Uterus (tissue), 4 donors: ENCODE measurements around the gene PIN1. TPM values are rescaled to one million over a fixed set of nuclear protein-coding genes. Genes with fewer than 3 reads are reported as not detected.

Source experiments
- DNase-seq, 2 donors: peaks; one replicate each; pipeline ENCODE4 v3.0.0-alpha.2; 2019 to 2020
- H3K27ac ChIP-seq, 2 donors: fragments of 200-600 bp; sonication (generic); 1 replicate in 1 of 2; 2 replicates in 1 of 2; pipeline ENCODE4 v1.5.1; 2016 to 2018
- H3K27me3 ChIP-seq, 2 donors: fragments of 200-600 bp; sonication (generic); one replicate each; pipeline ENCODE4 v1.5.1; 2018 to 2019; ENCODE audit warnings: control low read depth in 1 of 2
- H3K36me3 ChIP-seq, 2 donors: fragments of 200-600 bp; sonication (generic); one replicate each; pipeline ENCODE4 v1.5.1; 2019; ENCODE audit warnings: control low read depth in 1 of 2
- H3K4me1 ChIP-seq, 2 donors: fragments of 200-600 bp; sonication (generic); one replicate each; pipeline ENCODE4 v1.5.1; 2018 to 2019; ENCODE audit warnings: control low read depth in 1 of 2
- H3K4me3 ChIP-seq, 2 donors: fragments of 200-600 bp; sonication (generic); 1 replicate in 1 of 2; 2 replicates in 1 of 2; pipeline ENCODE4 v1.5.1; 2018 to 2019; ENCODE audit warnings: mild to moderate bottlenecking in 1 of 2
- H3K9me3 ChIP-seq, 2 donors: fragments of 200-600 bp; sonication (generic); one replicate each; pipeline ENCODE4 v1.5.1; 2019; ENCODE audit warnings: control low read depth in 1 of 2
- CTCF ChIP-seq, 4 experiments: fragments of 200-600 bp in 2 of 4; fragments of 450-650 bp in 2 of 4; sonication (generic) in 2 of 4; IDR thresholded peaks; one replicate each; pipeline ENCODE4 v1.5.1; 2016 to 2019; ENCODE audit warnings: antibody characterized with exemption in 4 of 4, mild to moderate bottlenecking in 2 of 4, moderate library complexity in 1 of 4
- POLR2A ChIP-seq, 2 donors: fragments of 450-650 bp; IDR thresholded peaks; one replicate each; pipeline ENCODE4 v1.6.1; 2016; ENCODE audit warnings: antibody characterized with exemption in 2 of 2, mild to moderate bottlenecking in 1 of 2, moderate library complexity in 1 of 2
- intact Hi-C: fragments of 100-400 bp; cut with DNase I; formaldehyde crosslinking; loops from one replicate; pipeline ENCODE4 v1.15.1; 2023; ENCODE audit warnings: low total_unique reads
- total RNA-seq, 4 donors: library from RNA; depleted of rRNA in 3 of 4; stranded (reverse); fragments of >200 nt in 3 of 4; gene quantifications; one replicate each; pipeline versions ENCODE4 v1.1.0 to v1.2.4, GENCODE V29; 2014 to 2023
- donor health status: DM: yes; HTN: yes; CAD: no.

The PIN1 gene
- total RNA-seq, 4 donors from 2014 or later, result 36.5 to 85.3 (median 56.9) TPM

DNA sequence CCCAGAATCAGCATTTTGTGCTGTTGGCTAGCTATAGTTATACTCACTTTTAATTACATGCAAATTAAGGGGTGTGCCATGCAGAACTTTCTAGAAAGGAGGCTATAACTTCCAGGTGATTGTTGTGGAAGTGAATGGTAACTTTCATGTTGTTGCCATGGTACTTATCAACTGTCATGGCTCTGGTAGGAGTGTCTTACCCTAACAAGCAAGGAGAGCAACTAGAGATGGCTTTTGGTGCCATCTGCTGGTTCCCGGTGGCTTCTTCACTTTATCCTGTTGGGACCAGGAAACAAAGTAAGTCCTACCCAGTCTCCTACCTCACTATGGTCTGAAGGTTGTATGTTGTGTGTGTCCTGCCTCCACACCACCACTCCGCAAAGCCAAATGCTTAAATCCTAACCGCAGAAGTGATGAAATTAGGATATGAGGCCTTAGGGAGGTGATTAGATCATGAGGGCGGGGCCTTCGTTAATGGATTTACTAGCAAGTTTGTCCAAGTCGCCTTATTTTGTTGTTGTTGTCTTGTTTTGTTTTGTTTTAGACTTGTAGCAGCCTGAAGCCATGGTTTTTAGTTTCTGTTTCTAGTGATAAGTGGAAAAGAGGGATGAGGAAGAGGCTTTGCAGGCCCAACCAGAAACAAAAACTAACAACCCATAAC, 38.9 kb upstream of the PIN1 start:
- no peak overlapping the region for H3K4me3 ChIP-seq
- H3K36me3 ChIP-seq, result no peaks in the 10 kb centered on the region
- no peaks in the 10 kb centered on the region for H3K9me3 ChIP-seq
- H3K27me3 ChIP-seq, result no peaks in the 10 kb centered on the region
- intact Hi-C loops, result loop anchor here (5.0 to 10.0 kb wide), 2 partner anchors 169 to 481 kb away; no protein-coding TSS in a partner anchor
- DNase-seq, result peak; percentile 82 to 86
- no peak overlapping the region for H3K27ac ChIP-seq
- TF ChIP-seq CTCF (IDR thresholded peaks at IDR 0.05) (peak; percentile 73 to 91 (median 80)), POLR2A (IDR thresholded peaks at IDR 0.05) (no peak)
- no peaks in the 10 kb centered on the region for H3K4me1 ChIP-seq

DNA sequence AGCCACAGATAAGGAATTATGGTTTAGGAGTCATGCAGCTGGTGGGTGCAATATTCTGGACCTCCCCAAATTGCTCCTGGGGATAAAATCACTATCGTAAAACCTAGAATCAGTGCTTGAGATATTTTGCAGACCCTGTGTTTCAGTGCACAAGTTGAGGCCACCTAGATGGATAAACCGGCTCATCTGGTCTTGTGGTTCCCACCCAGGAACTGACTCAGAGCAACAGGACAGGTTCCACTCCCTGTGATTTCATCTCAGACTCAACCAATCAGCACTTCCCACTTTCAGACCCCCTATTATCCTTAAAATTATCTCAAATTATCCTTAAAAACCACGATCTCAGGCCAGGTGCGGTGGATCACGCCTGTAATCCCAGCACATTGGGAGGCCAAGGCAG, 37.2 kb upstream of the PIN1 start:
- no peaks in the 10 kb centered on the region for H3K9me3 ChIP-seq
- H3K27me3 ChIP-seq, result no peaks in the 10 kb centered on the region
- intact Hi-C loops, result loop anchor here (5.0 to 10.0 kb wide), 2 partner anchors 171 to 483 kb away; no protein-coding TSS in a partner anchor
- no peak overlapping the region for H3K4me3 ChIP-seq
- no peak for DNase-seq
- TF ChIP-seq CTCF (IDR thresholded peaks at IDR 0.05), result no peak
- TF ChIP-seq POLR2A (IDR thresholded peaks at IDR 0.05), result no peak
- no peaks in the 10 kb centered on the region for H3K4me1 ChIP-seq
- no peaks in the 10 kb centered on the region for H3K36me3 ChIP-seq
- H3K27ac ChIP-seq, result no peak overlapping the region

DNA sequence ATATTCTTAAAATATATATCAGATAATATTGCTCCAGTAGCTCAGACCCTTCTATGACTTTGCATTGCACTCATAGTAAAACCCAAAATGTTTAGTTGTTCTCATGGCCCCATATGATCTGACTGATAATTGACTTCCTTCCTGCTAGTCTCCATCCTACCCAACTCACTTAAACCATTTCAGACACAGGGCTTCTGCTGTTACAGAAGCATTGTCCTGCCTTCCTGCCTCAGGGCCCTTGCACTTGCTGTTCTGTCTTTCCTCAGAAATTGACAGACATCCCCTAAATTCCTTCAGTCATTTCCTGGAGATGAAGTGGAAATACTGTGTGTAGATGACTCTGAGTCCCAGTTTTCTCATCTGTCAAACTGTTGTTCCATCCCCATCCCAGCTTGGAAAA, 36.0 kb upstream of the PIN1 start:
- Histone ChIP-seq H3K27me3 (no peaks in the 10 kb centered on the region), H3K36me3 (no peaks in the 10 kb centered on the region), H3K9me3 (no peaks in the 10 kb centered on the region), H3K27ac (no peak overlapping the region), H3K4me1 (no peaks in the 10 kb centered on the region), H3K4me3 (no peak overlapping the region)
- intact Hi-C loops, result loop anchor here (5.0 to 10.0 kb wide), 2 partner anchors 172 to 484 kb away; no protein-coding TSS in a partner anchor
- TF ChIP-seq CTCF (IDR thresholded peaks at IDR 0.05), result no peak
- DNase-seq, result no peak

DNA sequence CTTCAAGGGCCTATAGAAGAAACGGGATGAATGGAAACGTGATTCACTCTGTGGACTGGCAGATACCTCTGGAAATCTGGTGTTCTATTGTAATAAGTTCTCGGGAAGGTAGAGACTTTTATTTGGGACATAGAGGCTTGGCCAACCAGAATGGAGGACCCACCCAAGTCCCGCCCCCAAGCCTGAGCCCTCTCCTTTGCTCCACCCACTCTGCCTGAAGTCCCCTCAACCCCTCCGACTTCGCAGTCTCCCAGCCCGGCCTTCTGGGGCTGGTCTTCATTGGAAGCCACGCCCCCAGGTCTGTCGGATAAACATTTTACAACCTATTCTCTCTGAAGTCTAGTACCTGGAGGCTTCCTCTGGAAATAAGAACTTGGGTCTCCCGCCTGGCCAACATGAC, 33.1 kb upstream of the PIN1 start:
- no peak overlapping the region for H3K27ac ChIP-seq
- no peak overlapping the region for H3K4me3 ChIP-seq
- no peak for DNase-seq
- no peaks in the 10 kb centered on the region for H3K36me3 ChIP-seq
- TF ChIP-seq POLR2A (IDR thresholded peaks at IDR 0.05) (no peak), CTCF (IDR thresholded peaks at IDR 0.05) (no peak)
- H3K27me3 ChIP-seq, result no peaks in the 10 kb centered on the region
- H3K9me3 ChIP-seq, result no peaks in the 10 kb centered on the region
- intact Hi-C loops, result no loop called here
- H3K4me1 ChIP-seq, result no peaks in the 10 kb centered on the region

DNA sequence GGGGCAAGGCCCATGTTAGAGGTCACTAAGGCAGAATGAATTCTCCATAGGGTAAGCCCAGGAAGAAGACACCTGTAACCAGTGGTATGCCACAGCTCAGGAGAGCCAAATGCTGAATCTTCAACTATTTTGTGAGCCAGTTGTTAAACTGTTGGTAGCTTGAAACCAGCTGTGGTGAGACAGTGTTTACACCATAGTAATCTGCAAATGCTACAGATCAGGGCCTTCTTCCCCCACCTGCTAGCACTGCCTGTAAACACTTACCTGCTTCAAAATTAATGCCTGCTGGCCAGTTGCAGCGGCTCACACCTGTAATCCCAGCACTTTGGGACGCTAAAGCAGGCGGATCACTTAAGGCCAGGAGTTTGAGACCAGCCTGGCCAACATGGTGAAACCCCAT, 28.3 kb upstream of the PIN1 start:
- intact Hi-C loops, result no loop called here
- Histone ChIP-seq H3K27ac (no peak overlapping the region), H3K27me3 (no peaks in the 10 kb centered on the region), H3K9me3 (no peaks in the 10 kb centered on the region), H3K4me3 (no peak overlapping the region), H3K36me3 (no peaks in the 10 kb centered on the region), H3K4me1 (no peaks in the 10 kb centered on the region)
- no peak for DNase-seq
- TF ChIP-seq CTCF (IDR thresholded peaks at IDR 0.05) (no peak), POLR2A (IDR thresholded peaks at IDR 0.05) (no peak)
